NCI-H748 (cell line): Measurements from ENCODE around the gene CNTNAP2.
"Not testable (repeated sequence)": the region's sequence is repeated elsewhere in the genome, so short reads cannot be mapped to it uniquely, and the experiment has no call there.

ENCODE experiments used
- DNase-seq: peaks from one replicate; lab custom pipeline; 2025; ENCODE audit not compliant: unreplicated experiment; lab: John Stamatoyannopoulos, UW

Gene CNTNAP2

DNA sequence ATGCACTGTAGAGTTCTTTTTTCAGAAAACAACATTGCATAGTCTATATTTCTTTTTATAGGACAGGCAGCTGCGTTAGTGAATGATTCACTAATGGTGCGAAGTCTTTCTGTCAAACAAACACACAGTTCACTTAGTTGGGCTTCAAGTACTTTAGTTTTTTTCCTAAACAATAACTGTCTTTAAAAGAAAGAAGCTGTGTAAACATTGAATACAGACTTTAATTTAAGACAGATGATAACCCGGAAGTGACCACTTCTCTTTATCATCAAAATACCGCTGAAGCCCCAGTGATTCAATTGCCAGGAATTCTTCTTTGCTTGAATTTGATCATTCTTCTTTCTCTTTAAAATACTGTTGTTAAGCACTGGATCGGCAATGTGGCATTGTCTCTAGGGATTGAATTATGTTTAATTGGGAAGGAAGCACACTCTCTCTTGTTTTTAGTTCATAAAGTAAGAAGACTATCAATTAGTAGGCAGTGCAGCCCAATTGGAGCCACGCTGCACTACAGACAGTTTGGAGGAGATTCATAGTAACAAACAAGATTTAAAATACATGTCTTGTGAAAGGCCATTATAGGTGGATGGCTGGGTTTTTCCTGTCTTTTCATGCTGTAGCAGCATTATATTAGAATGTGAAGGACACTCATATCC, 30.4 kb downstream of the CNTNAP2 start:
- peak; percentile 78 for DNase-seq

DNA sequence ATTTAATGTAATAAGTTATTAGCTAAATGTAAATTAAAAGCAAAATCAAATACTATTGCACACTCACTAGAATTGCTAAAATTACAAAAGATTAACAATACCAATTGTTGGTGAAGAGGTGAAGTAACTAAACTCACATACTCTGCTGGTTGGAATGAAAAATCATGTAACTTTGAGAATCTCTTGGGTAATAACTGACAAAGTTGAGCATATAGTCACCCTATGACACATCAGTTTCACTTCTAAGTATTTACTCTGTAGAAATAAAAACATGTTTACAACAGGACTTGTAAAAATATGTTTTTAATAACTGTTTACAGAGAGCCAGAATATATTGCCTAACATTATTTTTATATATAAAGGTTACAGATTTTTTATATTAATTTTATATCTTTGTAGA, 33.6 kb downstream of the CNTNAP2 start:
- DNase-seq = no peak

- no peak for DNase-seq
Measured at GRCh38 chr7:146172112-146172511, 55.5 kb downstream of the CNTNAP2 start.

- no peak for DNase-seq
Measured at GRCh38 chr7:146175716-146176115, 59.1 kb downstream of the CNTNAP2 start.

DNA sequence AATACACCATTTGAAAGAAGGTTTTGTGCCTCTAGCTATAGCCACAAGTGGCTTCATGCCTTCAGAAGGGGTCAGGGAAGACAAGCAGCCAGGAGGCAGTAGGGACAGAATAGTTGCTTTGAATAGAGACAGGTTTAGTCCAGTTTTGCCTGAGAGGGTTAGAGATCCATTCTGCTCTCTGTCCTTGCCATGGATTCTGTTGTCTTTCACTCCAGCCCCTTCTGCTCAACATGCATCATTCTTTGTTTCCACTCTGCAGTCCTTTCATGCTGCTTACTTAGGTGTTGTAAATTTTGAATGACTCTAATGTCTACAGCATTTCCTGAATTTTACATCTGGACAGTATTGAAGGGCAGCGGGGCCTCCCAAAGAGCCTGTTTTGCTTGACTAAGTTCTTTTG, 60.3 kb downstream of the CNTNAP2 start:
- DNase-seq = peak; percentile 10

GRCh38 chr7:146177301-146177700, 60.7 kb downstream of the CNTNAP2 start:
- DNase-seq = no peak

DNA sequence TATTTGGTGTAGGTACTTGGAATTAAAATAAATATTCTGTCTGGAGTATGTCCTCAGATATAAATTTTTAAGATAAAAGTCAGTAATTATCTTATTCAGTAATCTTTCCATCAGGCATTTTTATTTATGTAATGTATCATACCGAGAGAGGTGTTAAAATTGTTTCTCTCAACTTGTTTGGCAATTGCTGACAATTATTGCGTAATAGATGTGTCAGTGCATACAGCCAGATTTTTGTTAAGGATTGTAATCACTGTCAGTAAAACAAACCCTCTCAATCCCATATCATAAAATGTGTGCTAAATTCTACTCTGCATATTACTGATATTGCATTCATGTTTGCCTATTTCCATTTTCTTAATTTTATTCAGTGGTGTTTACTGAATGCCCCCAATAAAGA, 69.2 kb downstream of the CNTNAP2 start:
- DNase-seq = no peak

DNA sequence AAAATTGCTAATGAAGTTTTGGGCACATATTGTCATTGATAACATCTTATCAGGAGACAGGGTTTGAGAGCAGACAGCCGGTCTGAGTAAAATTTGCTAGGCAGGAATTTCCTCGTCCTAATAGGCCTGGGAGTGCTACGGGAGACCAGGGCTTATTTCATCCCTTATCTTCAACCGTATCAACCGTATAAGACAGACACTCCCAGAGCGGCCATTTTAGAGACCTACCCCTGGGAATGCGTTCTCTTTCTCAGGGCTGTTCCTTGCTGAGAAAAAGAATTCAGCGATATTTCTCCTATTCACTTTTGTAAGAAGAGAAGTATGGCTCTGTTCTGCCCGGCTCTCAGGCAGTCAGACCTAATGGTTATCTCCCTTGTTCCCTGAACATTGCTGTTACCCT, 74.8 kb downstream of the CNTNAP2 start:
- DNase-seq = not testable (repeated sequence)

DNA sequence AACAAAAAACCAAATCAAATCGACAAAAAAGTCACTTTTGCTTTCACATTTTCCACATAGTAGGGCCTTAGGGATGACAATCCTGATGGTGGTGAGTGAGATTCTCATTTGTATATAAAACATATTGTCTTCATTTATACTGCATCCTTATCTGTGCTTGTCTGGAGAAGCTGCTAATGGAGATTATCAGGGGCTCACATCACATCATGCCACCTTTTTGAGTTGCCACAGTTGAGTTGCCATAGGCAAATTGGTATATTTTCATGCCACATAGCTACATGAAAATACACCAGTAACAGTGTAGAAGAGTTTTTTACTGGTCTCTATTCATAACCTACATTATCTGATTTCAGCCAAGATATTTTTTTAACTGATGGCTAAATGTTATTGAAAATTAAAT, 85.3 kb downstream of the CNTNAP2 start:
- DNase-seq = no peak

DNA sequence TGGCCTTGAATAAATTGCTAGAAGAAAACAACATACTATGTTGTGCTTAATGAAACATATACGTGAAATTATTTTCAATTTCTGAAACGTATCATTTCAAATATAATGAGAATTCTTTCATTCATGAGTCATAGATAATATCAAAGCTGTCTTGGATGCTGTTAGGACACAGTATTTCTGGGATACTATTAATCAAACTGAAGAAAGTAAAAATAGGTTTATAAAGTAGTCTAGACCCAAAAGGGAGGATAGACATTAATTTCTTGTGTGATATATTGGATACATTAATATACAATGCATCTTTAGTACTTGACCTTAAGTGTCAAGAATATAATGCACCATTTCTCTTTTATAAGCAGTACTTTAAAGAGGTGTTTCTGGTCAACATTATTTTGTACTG, 89.7 kb downstream of the CNTNAP2 start:
- DNase-seq = no peak

DNA sequence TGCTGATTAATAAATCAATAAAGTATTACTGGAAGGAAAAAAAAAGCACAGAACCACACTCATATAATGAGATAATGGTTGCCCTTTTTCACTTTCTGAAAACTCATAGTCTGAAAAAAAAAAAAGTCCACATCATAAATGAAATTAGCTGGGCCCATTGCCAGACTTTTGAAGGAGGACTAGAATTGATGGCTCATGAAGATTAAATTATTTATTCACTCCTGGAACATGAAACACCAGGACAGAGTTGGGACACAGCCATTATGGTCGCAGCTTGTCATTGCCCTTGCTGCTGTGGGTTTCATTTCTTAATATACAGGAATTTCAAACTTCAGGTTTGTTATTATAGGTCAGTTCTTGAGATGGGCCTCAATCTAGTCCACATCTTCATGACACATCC, 91.9 kb downstream of the CNTNAP2 start:
- no peak for DNase-seq

- no peak for DNase-seq
Measured at GRCh38 chr7:146214842-146215241, 98.2 kb downstream of the CNTNAP2 start.

GRCh38 chr7:146216396-146217041, 99.9 kb downstream of the CNTNAP2 start:
- no peak for DNase-seq

DNA sequence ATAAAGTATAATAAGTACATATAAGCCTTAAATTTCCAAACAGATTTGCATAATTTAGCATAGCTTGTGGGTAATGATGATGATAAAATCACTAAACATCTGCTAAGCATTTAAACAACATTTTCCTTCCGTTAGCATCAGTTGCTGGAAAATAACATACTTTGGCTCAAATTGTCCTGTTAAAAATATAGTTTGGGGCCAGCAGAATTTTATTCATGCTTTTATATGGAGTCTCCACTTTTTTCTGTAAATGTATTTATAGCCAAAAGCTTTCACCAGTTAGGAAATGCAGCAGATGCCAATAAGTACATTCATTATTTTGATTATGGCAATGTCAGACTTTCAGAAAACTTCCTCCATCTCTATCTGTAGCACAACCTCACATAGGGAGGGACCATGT, 107.2 kb downstream of the CNTNAP2 start:
- DNase-seq = no peak

GRCh38 chr7:146232604-146233003, 116.0 kb downstream of the CNTNAP2 start:
- DNase-seq = no peak

GRCh38 chr7:146235195-146235594, 118.6 kb downstream of the CNTNAP2 start:
- DNase-seq = no peak

GRCh38 chr7:146242661-146243060, 126.1 kb downstream of the CNTNAP2 start:
- no peak for DNase-seq

- DNase-seq = not testable (repeated sequence)
Measured at GRCh38 chr7:146247991-146248390, 131.4 kb downstream of the CNTNAP2 start.

GRCh38 chr7:146248744-146249143, 132.1 kb downstream of the CNTNAP2 start:
- not testable (repeated sequence) for DNase-seq

GRCh38 chr7:146249272-146249671, 132.7 kb downstream of the CNTNAP2 start:
- DNase-seq = no peak

GRCh38 chr7:146255609-146256008, 139.0 kb downstream of the CNTNAP2 start:
- no peak for DNase-seq

DNA sequence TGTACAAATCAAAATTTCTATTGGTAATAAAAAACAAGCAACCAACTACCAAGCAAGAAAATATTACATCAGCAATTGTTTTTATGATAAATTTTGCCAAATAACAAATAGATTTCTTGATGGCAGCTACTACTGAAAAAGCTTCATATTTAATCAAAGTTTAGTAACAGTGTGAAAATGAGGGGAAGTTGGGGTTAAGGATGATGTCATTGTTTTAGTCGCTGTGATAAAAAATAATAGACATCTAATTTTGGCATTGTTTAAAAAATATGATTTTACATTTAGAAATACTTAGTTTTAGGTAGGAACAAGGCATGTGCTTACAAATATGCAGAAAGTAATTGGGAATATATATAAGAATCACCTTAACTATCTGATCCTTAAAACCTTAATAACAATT, 145.9 kb downstream of the CNTNAP2 start:
- DNase-seq = no peak

DNA sequence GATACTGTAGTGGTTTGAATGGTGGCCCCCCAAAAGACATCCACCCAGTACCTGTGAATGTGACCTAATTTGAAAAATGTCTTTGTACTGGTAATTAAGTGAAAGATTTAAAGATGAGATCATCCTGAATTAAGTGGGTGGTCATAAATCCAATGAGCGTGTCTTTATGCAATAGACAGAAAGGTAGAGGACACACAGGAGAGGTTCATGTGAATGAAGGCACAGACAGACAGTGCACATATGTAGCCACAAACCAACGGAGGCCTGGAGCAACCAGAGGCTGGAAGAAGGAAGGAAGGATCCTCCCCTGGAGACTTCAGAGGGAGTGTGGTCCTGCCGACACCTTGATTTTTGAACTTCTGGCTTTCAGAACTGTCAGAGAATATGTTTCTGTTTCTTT, 160.3 kb downstream of the CNTNAP2 start:
- no peak for DNase-seq
